CD4-positive, CD25-positive, alpha-beta regulatory T cell (primary cell): ENCODE measurements around the gene MRPS15. TPM values are rescaled to one million over a fixed set of nuclear protein-coding genes. Genes with fewer than 3 reads are reported as not detected.

Experiments
- ATAC-seq, 2 donors: fragments of 150-1000 bp; cut with Tn5 transposase; one replicate each; pipeline ENCODE4 v1.10.0; 2021; ENCODE audit warnings: low read depth in 2 of 2, moderate number of reproducible peaks in 2 of 2, moderate library complexity in 1 of 2
- DNase-seq, 3 donors: peaks; one replicate each; pipeline versions ENCODE4 v3.0.0 to v3.0.0-alpha.2; 2012 to 2022; ENCODE audit warnings: mixed read lengths in 1 of 3
- H3K27ac ChIP-seq: one replicate; pipeline ENCODE4 v1.7.0; 2013; ENCODE audit warnings: mild to moderate bottlenecking, low read length; ENCODE audit not compliant: insufficient read depth, poor library complexity, severe bottlenecking
- H3K27me3 ChIP-seq: one replicate; pipeline ENCODE4 v1.7.0; 2013; ENCODE audit warnings: low read length; ENCODE audit not compliant: control insufficient read depth, insufficient read depth
- H3K36me3 ChIP-seq: one replicate; pipeline ENCODE4 v1.7.0; 2013; ENCODE audit warnings: mild to moderate bottlenecking, low read length, moderate library complexity; ENCODE audit not compliant: control insufficient read depth, insufficient read depth
- H3K4me1 ChIP-seq: 2 replicates; pipeline ENCODE4 v1.7.0; 2013; ENCODE audit warnings: mild to moderate bottlenecking, low read length; ENCODE audit not compliant: insufficient read depth, control insufficient read depth, poor library complexity, severe bottlenecking
- H3K4me3 ChIP-seq: one replicate; pipeline ENCODE4 v1.7.0; 2013; ENCODE audit warnings: low read depth, mild to moderate bottlenecking, low read length, moderate library complexity
- H3K9me3 ChIP-seq, 2 experiments: 1 replicate in 1 of 2; 2 replicates in 1 of 2; pipeline ENCODE4 v1.7.0; 2013; ENCODE audit warnings: low read length in 2 of 2, mild to moderate bottlenecking in 1 of 2, moderate library complexity in 1 of 2; ENCODE audit not compliant: control insufficient read depth in 2 of 2
- H3K27ac Mint-ChIP-seq, 3 donors: one replicate each; pipeline ENCODE4 v1.8.0; 2020 to 2022; ENCODE audit warnings: mild to moderate bottlenecking in 3 of 3, mixed read lengths in 3 of 3, moderate library complexity in 2 of 3
- H3K27me3 Mint-ChIP-seq: one replicate; pipeline ENCODE4 v1.8.0; 2022; ENCODE audit warnings: mild to moderate bottlenecking, mixed read lengths
- H3K36me3 Mint-ChIP-seq: one replicate; pipeline ENCODE4 v1.8.0; 2020; ENCODE audit warnings: mixed read lengths
- H3K4me1 Mint-ChIP-seq, 4 donors: one replicate each; pipeline ENCODE4 v1.8.0; 2020 to 2022; ENCODE audit warnings: mixed read lengths in 4 of 4, mild to moderate bottlenecking in 1 of 4
- H3K4me3 Mint-ChIP-seq, 4 donors: one replicate each; pipeline ENCODE4 v1.8.0; 2020 to 2022; ENCODE audit warnings: mild to moderate bottlenecking in 4 of 4, mixed read lengths in 4 of 4, moderate library complexity in 3 of 4
- H3K9me3 Mint-ChIP-seq, 7 donors: one replicate each; pipeline ENCODE4 v1.8.0; 2020 to 2022; ENCODE audit warnings: mixed read lengths in 7 of 7, mild to moderate bottlenecking in 3 of 7, moderate library complexity in 2 of 7
- polyA plus RNA-seq, 4 donors: library from polyadenylated mRNA; unstranded; fragments of 300-500 nt; fragmentation: Illumina TruSeq; gene quantifications; one replicate each; pipeline ENCODE4 v1.2.3, GENCODE V29; 2021
- total RNA-seq: library from RNA; stranded (reverse); gene quantifications from one replicate; pipeline ENCODE4 v1.2.3, GENCODE V29; 2022

The MRPS15 gene
- total and polyA plus RNA-seq, 5 donors from 2014 or later: 36.7 to 97.2 (median 69.2) TPM

DNA sequence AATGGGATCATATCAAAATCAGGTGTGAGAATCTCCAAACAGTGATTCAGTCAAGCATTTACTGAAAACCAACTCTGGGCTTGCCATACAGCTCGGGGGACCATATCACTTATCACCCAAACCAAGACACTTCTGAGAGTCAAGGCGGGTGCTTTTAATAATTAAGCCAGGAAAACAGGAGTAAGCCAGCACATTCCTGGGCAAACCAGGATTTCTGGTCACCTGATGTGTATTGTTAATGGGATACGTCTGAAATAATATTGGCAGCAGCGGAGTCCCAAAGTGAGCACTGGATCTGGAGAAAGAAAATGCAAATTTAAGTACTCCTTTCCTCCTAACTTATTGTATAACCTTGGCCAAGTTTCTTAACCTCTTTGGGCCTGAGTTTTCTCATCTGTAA is 31.6 kb downstream of the MRPS15 start:
- Mint-ChIP-seq H3K4me1 (no peaks in the 10 kb centered on the region), H3K27me3 (peaks cover 5% of the 10 kb centered on the region), H3K36me3 (no peaks in the 10 kb centered on the region), H3K4me3 (no peak overlapping the region), H3K27ac (no peak overlapping the region), H3K9me3 (no peaks in the 10 kb centered on the region)
- Histone ChIP-seq H3K4me1 (no peaks in the 10 kb centered on the region), H3K27me3 (no peaks in the 10 kb centered on the region), H3K36me3 (no peaks in the 10 kb centered on the region), H3K9me3 (no peaks in the 10 kb centered on the region), H3K27ac (no peak overlapping the region), H3K4me3 (no peak overlapping the region)
- ATAC-seq (no peak), DNase-seq (no peak)

DNA sequence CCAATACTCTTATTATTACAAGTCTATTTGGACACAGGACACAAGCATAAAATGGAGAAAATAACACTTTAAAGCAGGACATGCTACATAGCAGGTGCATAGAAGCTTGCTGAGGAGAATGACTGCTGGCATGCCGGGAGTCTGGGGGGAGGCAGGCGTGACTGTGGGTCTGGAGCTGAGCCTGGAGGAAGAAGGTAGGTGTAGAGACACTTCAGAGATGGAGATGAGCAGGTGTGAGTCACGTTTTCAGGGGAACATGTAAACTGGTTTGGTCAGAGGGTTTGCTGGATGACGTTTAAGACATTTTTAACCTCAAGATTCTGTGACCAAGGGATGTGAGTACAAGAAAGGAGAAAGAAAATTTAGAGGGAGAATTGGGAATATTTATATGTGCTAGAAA is 38.4 kb downstream of the MRPS15 start:
- H3K4me3 ChIP-seq: no peak overlapping the region
- Mint-ChIP-seq H3K27me3 (peaks cover 5% of the 10 kb centered on the region), H3K4me3 (no peak overlapping the region), H3K4me1 (peaks cover 0 to 6% (median 3%) of the 10 kb centered on the region in 4 donors), H3K36me3 (no peaks in the 10 kb centered on the region), H3K27ac (peak overlapping the region in 1 of 3 donors; percentile 4), H3K9me3 (peaks cover 0 to 1% (median 0%) of the 10 kb centered on the region in 7 donors)
- ATAC-seq (no peak), DNase-seq (no peak)
- H3K9me3 ChIP-seq: no peaks in the 10 kb centered on the region
- H3K36me3 ChIP-seq: no peaks in the 10 kb centered on the region
- no peak overlapping the region for H3K27ac ChIP-seq
- no peaks in the 10 kb centered on the region for H3K27me3 ChIP-seq
- H3K4me1 ChIP-seq: no peaks in the 10 kb centered on the region

GRCh38 chr1:36421649-36422048 is 42.5 kb downstream of the MRPS15 start:
- Mint-ChIP-seq H3K27me3 (no peaks in the 10 kb centered on the region), H3K4me1 (peaks cover 0 to 13% (median 8%) of the 10 kb centered on the region in 4 donors), H3K4me3 (no peak overlapping the region), H3K27ac (peak overlapping the region in 1 of 3 donors; percentile 85), H3K9me3 (peaks cover 0 to 1% (median 0%) of the 10 kb centered on the region in 7 donors), H3K36me3 (no peaks in the 10 kb centered on the region)
- Histone ChIP-seq H3K4me1 (peaks cover 7% of the 10 kb centered on the region), H3K4me3 (no peak overlapping the region), H3K36me3 (no peaks in the 10 kb centered on the region), H3K27ac (no peak overlapping the region), H3K27me3 (no peaks in the 10 kb centered on the region), H3K9me3 (no peaks in the 10 kb centered on the region)
- no peak for ATAC-seq
- DNase-seq: no peak

DNA sequence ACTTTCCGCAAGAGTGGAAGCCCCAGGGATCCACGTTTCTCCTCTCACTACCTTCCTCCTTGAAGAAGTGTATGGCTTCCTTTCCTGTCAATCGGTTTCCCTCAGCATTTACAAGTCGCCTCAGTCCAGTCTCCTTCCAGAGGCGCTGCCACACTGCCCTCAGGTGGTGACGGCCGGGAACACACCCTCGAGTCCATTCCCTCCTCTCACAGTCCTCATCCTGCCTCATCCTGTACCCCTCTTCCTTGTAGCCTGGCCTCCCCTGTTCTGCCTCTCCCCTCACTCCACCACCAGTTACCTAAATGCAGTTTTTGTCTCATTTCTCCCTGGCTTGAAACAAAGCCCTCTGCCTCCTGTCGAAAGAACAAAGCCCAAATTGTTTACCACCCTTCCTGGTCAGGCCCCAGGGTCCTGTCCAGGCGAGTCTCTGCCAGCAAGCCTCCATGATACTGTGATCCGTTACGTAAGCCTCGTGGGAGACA is 43.3 kb downstream of the MRPS15 start:
- Histone ChIP-seq H3K9me3 (no peaks in the 10 kb centered on the region), H3K27ac (no peak overlapping the region), H3K27me3 (no peaks in the 10 kb centered on the region), H3K4me1 (peaks cover 7% of the 10 kb centered on the region), H3K36me3 (no peaks in the 10 kb centered on the region), H3K4me3 (peak overlapping the region; percentile 54)
- Mint-ChIP-seq H3K9me3 (peaks cover 0 to 1% (median 0%) of the 10 kb centered on the region in 7 donors), H3K27me3 (no peaks in the 10 kb centered on the region), H3K4me1 (peaks cover 0 to 13% (median 8%) of the 10 kb centered on the region in 4 donors), H3K27ac (peak overlapping the region; percentile 53 to 85 (median 76)), H3K36me3 (no peaks in the 10 kb centered on the region), H3K4me3 (peak overlapping the region in 1 of 4 donors; percentile 66)
- peak; percentile 75 to 89 (median 85) for DNase-seq
- ATAC-seq: peak; percentile 97 to 99

GRCh38 chr1:36420409-36420808 is 43.8 kb downstream of the MRPS15 start:
- Mint-ChIP-seq H3K27ac (peak overlapping the region; percentile 53 to 85 (median 76)), H3K27me3 (no peaks in the 10 kb centered on the region), H3K9me3 (peaks cover 0 to 1% (median 0%) of the 10 kb centered on the region in 7 donors), H3K4me3 (peak overlapping the region in 2 of 4 donors; percentile 19 to 66), H3K4me1 (peaks cover 0 to 13% (median 8%) of the 10 kb centered on the region in 4 donors), H3K36me3 (no peaks in the 10 kb centered on the region)
- DNase-seq (no peak), ATAC-seq (no peak)
- peaks cover 7% of the 10 kb centered on the region for H3K4me1 ChIP-seq
- no peaks in the 10 kb centered on the region for H3K36me3 ChIP-seq
- H3K27me3 ChIP-seq: no peaks in the 10 kb centered on the region
- H3K27ac ChIP-seq: peak overlapping the region; percentile 5
- H3K9me3 ChIP-seq: no peaks in the 10 kb centered on the region
- H3K4me3 ChIP-seq: peak overlapping the region; percentile 54

DNA sequence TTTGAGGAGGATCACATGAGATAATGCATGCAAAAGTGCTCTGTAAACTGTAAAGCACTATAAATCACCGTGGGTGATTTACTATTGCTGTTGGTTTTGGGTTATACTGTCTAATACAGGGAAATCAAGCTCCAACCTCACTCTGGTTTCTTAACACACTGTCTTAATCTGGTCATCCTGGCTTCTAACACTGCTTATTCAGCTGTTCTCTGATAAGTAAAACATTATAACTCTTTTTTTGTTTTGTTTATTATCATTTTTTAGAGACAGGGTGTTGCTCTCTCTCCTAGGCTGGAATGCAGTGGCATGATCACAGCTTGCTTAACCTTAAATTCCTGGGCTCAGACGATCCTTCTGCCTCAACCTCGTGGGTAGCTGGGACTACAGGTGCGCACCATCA is 44.6 kb downstream of the MRPS15 start:
- H3K27me3 Mint-ChIP-seq: no peaks in the 10 kb centered on the region
- ATAC-seq (no peak), DNase-seq (no peak)
- Histone ChIP-seq H3K4me1 (peaks cover 7% of the 10 kb centered on the region), H3K9me3 (no peaks in the 10 kb centered on the region), H3K36me3 (no peaks in the 10 kb centered on the region), H3K27me3 (no peaks in the 10 kb centered on the region), H3K27ac (no peak overlapping the region), H3K4me3 (no peak overlapping the region)
- no peaks in the 10 kb centered on the region for H3K36me3 Mint-ChIP-seq
- no peak overlapping the region for H3K4me3 Mint-ChIP-seq
- H3K9me3 Mint-ChIP-seq: peaks cover 0 to 1% (median 0%) of the 10 kb centered on the region in 7 donors
- no peak overlapping the region for H3K27ac Mint-ChIP-seq
- H3K4me1 Mint-ChIP-seq: peaks cover 0 to 13% (median 8%) of the 10 kb centered on the region in 4 donors

DNA sequence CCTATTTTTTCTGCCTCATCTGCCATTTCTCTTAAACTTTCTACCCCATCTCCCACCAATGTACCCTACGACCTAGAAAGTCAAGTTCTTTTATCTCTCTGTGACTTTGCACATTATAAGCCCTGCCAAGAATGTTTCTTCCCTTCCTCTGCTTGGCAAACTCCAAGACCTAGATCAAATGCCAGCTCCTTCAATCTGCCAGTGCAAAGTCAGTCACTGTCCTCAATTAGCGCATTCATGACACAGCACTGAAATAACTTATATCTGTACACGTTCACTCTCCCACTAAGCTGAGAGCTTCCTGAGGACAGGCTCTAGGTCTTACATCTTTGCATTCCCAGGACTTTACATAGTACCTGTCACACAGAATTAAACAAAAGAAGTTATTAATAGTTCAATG is 45.0 kb downstream of the MRPS15 start:
- Histone ChIP-seq H3K4me3 (no peak overlapping the region), H3K9me3 (no peaks in the 10 kb centered on the region), H3K27ac (no peak overlapping the region), H3K36me3 (no peaks in the 10 kb centered on the region), H3K4me1 (peaks cover 7% of the 10 kb centered on the region), H3K27me3 (no peaks in the 10 kb centered on the region)
- Mint-ChIP-seq H3K4me3 (no peak overlapping the region), H3K27ac (no peak overlapping the region), H3K9me3 (peaks cover 0 to 1% (median 0%) of the 10 kb centered on the region in 7 donors), H3K36me3 (no peaks in the 10 kb centered on the region), H3K4me1 (peaks cover 0 to 13% (median 8%) of the 10 kb centered on the region in 4 donors), H3K27me3 (no peaks in the 10 kb centered on the region)
- ATAC-seq (no peak), DNase-seq (no peak)

- no peaks in the 10 kb centered on the region for H3K27me3 ChIP-seq
- H3K9me3 ChIP-seq: no peaks in the 10 kb centered on the region
- Mint-ChIP-seq H3K27me3 (no peaks in the 10 kb centered on the region), H3K27ac (peak overlapping the region in 1 of 3 donors; percentile 62), H3K4me1 (peaks cover 0 to 13% (median 8%) of the 10 kb centered on the region in 4 donors), H3K9me3 (peaks cover 0 to 1% (median 0%) of the 10 kb centered on the region in 7 donors), H3K36me3 (no peaks in the 10 kb centered on the region), H3K4me3 (no peak overlapping the region)
- no peak for DNase-seq
- H3K4me3 ChIP-seq: no peak overlapping the region
- H3K4me1 ChIP-seq: peaks cover 7% of the 10 kb centered on the region
- no peak overlapping the region for H3K27ac ChIP-seq
- ATAC-seq: no peak
- no peaks in the 10 kb centered on the region for H3K36me3 ChIP-seq
These were observed 46.3 kb downstream of the MRPS15 start for GRCh38 chr1:36417931-36418330.
